SK-N-SH treated with all-trans-retinoic acid at 6 μM for 48 hours (cell line): ENCODE results near the gene CDK14.

Experiments
- ARNTL ChIP-seq: fragments of 450-650 bp; formaldehyde crosslinking; IDR thresholded peaks from 2 replicates; pipeline ENCODE4 v1.5.0; 2020; ENCODE audit warnings: low read depth, mild to moderate bottlenecking, moderate library complexity, borderline replicate concordance
- BACH2 ChIP-seq: fragments of 250-450 bp; sonication (Bioruptor Pico); IDR thresholded peaks from 2 replicates; pipeline ENCODE4 v1.9.0; 2021; ENCODE audit warnings: mild to moderate bottlenecking, borderline replicate concordance
- CSDC2 ChIP-seq: fragments of 250-450 bp; sonication (Bioruptor Pico); IDR thresholded peaks from 2 replicates; pipeline ENCODE4 v1.5.0; 2020; ENCODE audit warnings: mild to moderate bottlenecking, moderate library complexity
- ESRRG ChIP-seq: fragments of 250-450 bp; sonication (Bioruptor Pico); IDR thresholded peaks from 2 replicates; pipeline ENCODE4 v1.6.1; 2021; ENCODE audit warnings: mild to moderate bottlenecking
- GLIS3 ChIP-seq: fragments of 250-450 bp; sonication (Bioruptor Pico); IDR thresholded peaks from 2 replicates; pipeline ENCODE4 v1.5.0; 2020; ENCODE audit warnings: mild to moderate bottlenecking, moderate library complexity
- PATZ1 ChIP-seq: fragments of 250-450 bp; sonication (Bioruptor Pico); IDR thresholded peaks from 2 replicates; pipeline ENCODE4 v1.8.0; 2020; ENCODE audit warnings: mild to moderate bottlenecking, moderate library complexity, borderline replicate concordance
- RARB ChIP-seq: fragments of 250-450 bp; sonication (Bioruptor Pico); IDR thresholded peaks from 2 replicates; pipeline ENCODE4 v1.8.0; 2021; ENCODE audit warnings: mild to moderate bottlenecking, moderate library complexity
- TCF4 ChIP-seq: fragments of 250-450 bp; sonication (Bioruptor Pico); IDR thresholded peaks from 2 replicates; pipeline ENCODE4 v1.8.0; 2021; ENCODE audit warnings: mild to moderate bottlenecking, moderate library complexity, borderline replicate concordance
- ZFP3 ChIP-seq: fragments of 250-450 bp; sonication (Bioruptor Pico); IDR thresholded peaks from 2 replicates; pipeline ENCODE4 v1.5.0; 2020; ENCODE audit warnings: mild to moderate bottlenecking, moderate library complexity
- ZNF565 ChIP-seq: fragments of 450-650 bp; formaldehyde crosslinking; conservative IDR thresholded peaks from 2 replicates; pipeline ENCODE4 v1.5.0; 2020; ENCODE audit warnings: low read depth, mild to moderate bottlenecking, moderate library complexity

- TF ChIP-seq ZFP3 (CRISPR knock-in tag) (no peak), ARNTL (CRISPR knock-in tag) (no peak), ZNF565 (CRISPR knock-in tag) (no peak), BACH2 (CRISPR knock-in tag) (no peak), GLIS3 (CRISPR knock-in tag) (no peak), ESRRG (CRISPR knock-in tag) (no peak), PATZ1 (CRISPR knock-in tag) (no peak), CSDC2 (CRISPR knock-in tag) (no peak), RARB (CRISPR knock-in tag) (no peak), TCF4 (CRISPR knock-in tag) (no peak)
These were observed 637.1 kb downstream of the CDK14 start for GRCh38 chr7:91233212-91233611.
